Measurements from ENCODE around the gene SYNJ2. TPM values are rescaled to one million over a fixed set of nuclear protein-coding genes. Genes with fewer than 3 reads are reported as not detected.

Gene SYNJ2
- polyA plus RNA-seq, 12 donors, result 8.0 to 12.1 (median 9.7) TPM; not detected in 1

GRCh38 chr6:158056355-158056754 is 74.7 kb downstream of the SYNJ2 start:
- DNase-seq, result no peak

- DNase-seq, result no peak
These were observed 75.1 kb downstream of the SYNJ2 start for GRCh38 chr6:158056804-158057203.

GRCh38 chr6:158057213-158057987 is 75.7 kb downstream of the SYNJ2 start:
- DNase-seq, result no peak

- no peak for DNase-seq
These were observed 76.5 kb downstream of the SYNJ2 start for GRCh38 chr6:158058171-158058651.

- no peak for DNase-seq
These were observed 77.4 kb downstream of the SYNJ2 start for GRCh38 chr6:158059108-158059507.

GRCh38 chr6:158060455-158061360 is 79.0 kb downstream of the SYNJ2 start:
- peak; percentile 91 for DNase-seq

GRCh38 chr6:158061361-158061708 is 79.7 kb downstream of the SYNJ2 start:
- DNase-seq, result no peak

- DNase-seq, result no peak
These were observed 80.2 kb downstream of the SYNJ2 start for GRCh38 chr6:158061709-158062461.

GRCh38 chr6:158063736-158064135 is 82.1 kb downstream of the SYNJ2 start:
- no peak for DNase-seq

GRCh38 chr6:158064725-158065251 is 83.1 kb downstream of the SYNJ2 start:
- no peak for DNase-seq

- no peak for DNase-seq
These were observed 84.6 kb downstream of the SYNJ2 start for GRCh38 chr6:158066136-158066781.

- DNase-seq, result no peak
These were observed 85.9 kb downstream of the SYNJ2 start for GRCh38 chr6:158067436-158068015.

GRCh38 chr6:158068156-158068892 is 86.7 kb downstream of the SYNJ2 start:
- no peak for DNase-seq

GRCh38 chr6:158068893-158069799 is 87.5 kb downstream of the SYNJ2 start:
- DNase-seq, result no peak

- DNase-seq, result no peak
These were observed 88.1 kb downstream of the SYNJ2 start for GRCh38 chr6:158069800-158070195.

GRCh38 chr6:158070513-158070912 is 88.8 kb downstream of the SYNJ2 start:
- DNase-seq, result no peak

- DNase-seq, result no peak
These were observed 89.7 kb downstream of the SYNJ2 start for GRCh38 chr6:158071121-158072082.
